A673 (cell line): ENCODE results near the gene FAM227B. TPM values are rescaled to one million over a fixed set of nuclear protein-coding genes. Genes with fewer than 3 reads are reported as not detected.

Experiments used
- BruUV-seq: library from RNA; stranded (reverse); fragments of 400-500 nt; replicated peaks from 2 replicates; lab custom pipeline; 2021; lab: Mats Ljungman, UMichigan
- CTCF ChIA-PET: fragments of 300-600 bp; sonication (Branson Sonifier 250); formaldehyde crosslinking; loops from one replicate; lab custom pipeline; 2022; ENCODE audit warnings: antibody characterized with exemption; lab: Charles Lee
- POLR2A ChIA-PET: fragments of 300-600 bp; sonication (Branson Sonifier 250); formaldehyde crosslinking; loops from one replicate; lab custom pipeline; 2022; ENCODE audit warnings: antibody characterized with exemption; ENCODE audit not compliant: low non-redundant PET; lab: Charles Lee
- DNase-seq: peaks from one replicate; pipeline ENCODE4 v3.0.0-alpha.2; 2015; ENCODE audit warnings: low spot score
- H3K27ac ChIP-seq: fragments of 200-600 bp; sonication (generic); 2 replicates; pipeline ENCODE4 v1.5.1; 2016; ENCODE audit warnings: mixed run types, low read depth, mild to moderate bottlenecking, mixed read lengths, antibody characterized with exemption, low read length; ENCODE audit not compliant: poor library complexity, severe bottlenecking
- H3K27me3 ChIP-seq: fragments of 200-600 bp; sonication (generic); replicated peaks from 2 replicates; pipeline ENCODE4 v1.6.1; 2017; ENCODE audit warnings: mixed run types, low read depth, mild to moderate bottlenecking, mixed read lengths, antibody characterized with exemption, low read length; ENCODE audit not compliant: insufficient read depth, poor library complexity
- H3K36me3 ChIP-seq: fragments of 200-600 bp; sonication (generic); 2 replicates; pipeline ENCODE4 v1.6.1; 2016; ENCODE audit warnings: mixed run types, mild to moderate bottlenecking, mixed read lengths, antibody characterized with exemption, low read length; ENCODE audit not compliant: insufficient read depth, poor library complexity, severe bottlenecking
- H3K4me1 ChIP-seq: fragments of 200-600 bp; sonication (generic); 2 replicates; pipeline ENCODE4 v1.6.1; 2017; ENCODE audit warnings: mixed run types, mild to moderate bottlenecking, mixed read lengths, antibody characterized with exemption, low read length; ENCODE audit not compliant: insufficient read depth, poor library complexity, severe bottlenecking
- H3K4me3 ChIP-seq: fragments of 200-600 bp; sonication (generic); 2 replicates; pipeline ENCODE4 v1.5.1; 2016; ENCODE audit warnings: low read depth, mixed run types, mild to moderate bottlenecking, mixed read lengths, low read length; ENCODE audit not compliant: poor library complexity, severe bottlenecking
- H3K9me3 ChIP-seq: fragments of 200-600 bp; sonication (generic); 2 replicates; pipeline ENCODE4 v1.6.1; 2016; ENCODE audit warnings: mixed run types, low read depth, mild to moderate bottlenecking, mixed read lengths, antibody characterized with exemption, low read length; ENCODE audit not compliant: poor library complexity, severe bottlenecking
- EZH2 ChIP-seq: fragments of 200-600 bp; sonication (generic); IDR thresholded peaks from 2 replicates; pipeline ENCODE4 v1.6.1; 2017; ENCODE audit warnings: borderline replicate concordance, low read depth, mild to moderate bottlenecking, mixed read lengths, antibody characterized with exemption, low read length; ENCODE audit not compliant: poor library complexity, severe bottlenecking
- intact Hi-C: fragments of 100-400 bp; cut with micrococcal nuclease; formaldehyde crosslinking; loops from one replicate; pipeline ENCODE4 v1.10.0; 2022; ENCODE audit not compliant: unreplicated experiment
- total RNA-seq: library from RNA; stranded (reverse); gene quantifications from 2 replicates; pipeline ENCODE4 v1.2.3, GENCODE V29; 2021
- TF ChIP-seq, protein P1 (sequence below): fragments of 300-800, 200-600 bp; sonication (generic); conservative IDR thresholded peaks from 2 replicates; pipeline ENCODE4 v1.5.1; 2017; ENCODE audit warnings: low read depth, mild to moderate bottlenecking, antibody characterized with exemption, low read length, moderate library complexity, mixed read lengths

Gene FAM227B
- total RNA-seq, 1 experiment from 2014 or later = 2.3 TPM

DNA sequence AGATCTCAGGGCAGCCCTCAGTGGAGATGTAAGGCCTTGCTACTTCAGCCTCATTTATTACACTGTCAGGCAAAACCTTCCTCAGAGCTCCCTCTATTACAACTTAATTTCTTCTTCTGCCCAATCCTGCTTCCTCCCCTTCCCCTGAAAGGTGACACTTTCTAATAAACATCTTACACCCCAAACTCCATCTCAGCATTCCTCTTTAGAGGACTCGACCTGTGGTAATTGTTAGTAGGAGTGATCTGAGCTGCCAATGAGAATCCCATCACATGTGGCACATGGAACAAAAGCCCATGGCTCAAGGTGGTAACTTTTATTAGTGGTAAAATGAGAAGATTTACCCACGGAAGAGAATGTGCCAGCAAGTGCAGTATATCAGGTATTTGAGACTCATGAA lies 30.1 kb upstream of the FAM227B start:
- intact Hi-C loops = no loop called here
- BruUV-seq = no TSS peak
- POLR2A ChIA-PET = interaction anchor here (0.6 kb wide), 1 partner anchor 645 kb away, joined by 4 read pairs; no protein-coding TSS in a partner anchor

DNA sequence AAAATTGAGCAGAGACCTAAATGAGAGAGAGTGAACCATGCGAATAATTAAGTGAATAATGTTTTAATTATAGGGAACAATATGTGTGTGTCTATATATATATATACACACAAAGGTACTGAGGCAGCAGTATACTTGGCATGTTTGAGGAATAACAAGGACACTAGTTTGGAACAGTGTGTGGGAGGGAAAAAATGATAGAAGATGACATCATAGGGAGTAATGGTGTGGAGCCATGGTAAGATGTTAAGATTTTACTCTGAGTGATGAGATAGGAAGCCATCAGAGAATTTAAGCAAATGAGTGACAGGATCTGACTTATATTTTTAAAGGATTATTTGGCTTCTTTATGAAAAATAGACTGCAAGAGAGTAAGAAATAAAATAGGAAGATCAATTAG lies 29.4 kb upstream of the FAM227B start:
- no peak for DNase-seq
- ChIA-PET POLR2A (interaction anchor here (0.6 kb wide), 1 partner anchor 646 kb away, joined by 4 read pairs; no protein-coding TSS in a partner anchor), CTCF (interaction anchor here (0.6 kb wide), 1 partner anchor 354 kb away, joined by 6 read pairs; no protein-coding TSS in a partner anchor)
- H3K4me1 ChIP-seq = no peaks in the 10 kb centered on the region
- H3K27ac ChIP-seq = no peak overlapping the region
- peaks cover 14% of the 10 kb centered on the region for H3K9me3 ChIP-seq
- BruUV-seq = no TSS peak
- no peak overlapping the region for H3K4me3 ChIP-seq
- intact Hi-C loops = no loop called here
- TF ChIP-seq, protein P1, sequence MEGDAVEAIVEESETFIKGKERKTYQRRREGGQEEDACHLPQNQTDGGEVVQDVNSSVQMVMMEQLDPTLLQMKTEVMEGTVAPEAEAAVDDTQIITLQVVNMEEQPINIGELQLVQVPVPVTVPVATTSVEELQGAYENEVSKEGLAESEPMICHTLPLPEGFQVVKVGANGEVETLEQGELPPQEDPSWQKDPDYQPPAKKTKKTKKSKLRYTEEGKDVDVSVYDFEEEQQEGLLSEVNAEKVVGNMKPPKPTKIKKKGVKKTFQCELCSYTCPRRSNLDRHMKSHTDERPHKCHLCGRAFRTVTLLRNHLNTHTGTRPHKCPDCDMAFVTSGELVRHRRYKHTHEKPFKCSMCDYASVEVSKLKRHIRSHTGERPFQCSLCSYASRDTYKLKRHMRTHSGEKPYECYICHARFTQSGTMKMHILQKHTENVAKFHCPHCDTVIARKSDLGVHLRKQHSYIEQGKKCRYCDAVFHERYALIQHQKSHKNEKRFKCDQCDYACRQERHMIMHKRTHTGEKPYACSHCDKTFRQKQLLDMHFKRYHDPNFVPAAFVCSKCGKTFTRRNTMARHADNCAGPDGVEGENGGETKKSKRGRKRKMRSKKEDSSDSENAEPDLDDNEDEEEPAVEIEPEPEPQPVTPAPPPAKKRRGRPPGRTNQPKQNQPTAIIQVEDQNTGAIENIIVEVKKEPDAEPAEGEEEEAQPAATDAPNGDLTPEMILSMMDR = no peak
- TF ChIP-seq EZH2 = no peak
- H3K27me3 ChIP-seq = no peaks in the 10 kb centered on the region
- H3K36me3 ChIP-seq = no peaks in the 10 kb centered on the region

More for the DNA sequence above, 30.1 kb upstream of the FAM227B start:
- no peak for TF ChIP-seq EZH2
- CTCF ChIA-PET = interaction anchor here (0.6 kb wide), 1 partner anchor 353 kb away, joined by 6 read pairs; no protein-coding TSS in a partner anchor
- H3K36me3 ChIP-seq = no peaks in the 10 kb centered on the region
- H3K27ac ChIP-seq = no peak overlapping the region
- H3K4me1 ChIP-seq = no peaks in the 10 kb centered on the region
- no peaks in the 10 kb centered on the region for H3K27me3 ChIP-seq
- H3K9me3 ChIP-seq = peaks cover 14% of the 10 kb centered on the region
- H3K4me3 ChIP-seq = no peak overlapping the region
- no peak for DNase-seq

DNA sequence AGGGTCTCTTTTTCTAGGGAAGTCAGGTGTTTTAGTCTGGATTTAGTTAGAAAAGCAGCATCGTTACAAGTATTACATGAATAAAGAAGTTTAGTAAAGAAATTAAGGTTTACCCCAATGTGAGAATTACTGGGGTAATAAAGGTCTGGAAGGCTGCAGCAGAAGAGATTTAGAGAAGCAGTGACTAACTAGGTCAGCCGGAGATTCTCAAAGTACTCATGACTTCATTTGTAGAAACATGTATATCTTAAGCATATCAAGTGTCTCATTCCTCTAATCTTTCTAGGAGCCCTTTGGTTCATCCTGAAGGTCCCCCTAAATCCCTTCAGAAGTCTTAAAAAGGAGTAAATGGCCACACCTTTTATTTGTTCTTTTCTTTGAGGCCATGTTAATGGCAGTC lies 26.3 kb upstream of the FAM227B start:
- H3K9me3 ChIP-seq = no peaks in the 10 kb centered on the region
- no peak overlapping the region for H3K27ac ChIP-seq
- TF ChIP-seq EZH2 = no peak
- TF ChIP-seq, protein P1 = no peak
- H3K4me3 ChIP-seq = no peak overlapping the region
- no peaks in the 10 kb centered on the region for H3K36me3 ChIP-seq
- CTCF ChIA-PET = no interaction called here
- POLR2A ChIA-PET = no interaction called here
- no peaks in the 10 kb centered on the region for H3K27me3 ChIP-seq
- no TSS peak for BruUV-seq
- H3K4me1 ChIP-seq = no peaks in the 10 kb centered on the region
- DNase-seq = no peak
- intact Hi-C loops = no loop called here

DNA sequence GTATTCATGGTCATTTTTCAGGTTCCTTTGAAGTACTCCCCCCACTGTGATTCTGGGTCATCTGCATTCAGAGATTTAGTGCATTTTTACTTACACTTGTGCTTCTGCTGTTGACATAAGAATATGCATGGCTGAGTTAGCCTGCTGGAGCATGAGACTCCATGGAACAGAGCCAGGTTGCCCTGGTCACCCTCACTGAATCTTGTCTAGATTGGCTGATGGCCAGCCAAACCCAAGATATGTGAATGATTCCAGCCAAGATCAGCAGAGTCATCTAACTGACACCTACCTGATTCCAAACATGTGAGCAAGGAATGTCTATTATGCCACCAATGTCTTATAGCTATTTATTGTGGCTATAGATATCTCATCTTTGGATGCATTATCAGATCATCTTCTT lies 25.3 kb upstream of the FAM227B start:
- H3K36me3 ChIP-seq = no peaks in the 10 kb centered on the region
- POLR2A ChIA-PET = no interaction called here

More for the DNA sequence above, 25.3 kb upstream of the FAM227B start:
- H3K9me3 ChIP-seq = no peaks in the 10 kb centered on the region
- no peak for TF ChIP-seq EZH2
- TF ChIP-seq, protein P1 = no peak
- intact Hi-C loops = no loop called here
- no peak overlapping the region for H3K4me3 ChIP-seq
- no peak for DNase-seq
- H3K4me1 ChIP-seq = no peaks in the 10 kb centered on the region
- H3K27ac ChIP-seq = no peak overlapping the region
- H3K27me3 ChIP-seq = no peaks in the 10 kb centered on the region
- no TSS peak for BruUV-seq
- CTCF ChIA-PET = no interaction called here
